Lower lobe of right lung (tissue), 2 donors: ENCODE results near the gene LDLR. TPM values are rescaled to one million over a fixed set of nuclear protein-coding genes. Genes with fewer than 3 reads are reported as not detected.
"Not testable (repeated sequence)": the region's sequence is repeated elsewhere in the genome, so short reads cannot be mapped to it uniquely, and the experiment has no call there.

Experiments used
- ATAC-seq, 2 donors: fragments of 200-7000 bp; cut with Tn5 transposase; one replicate each; pipeline ENCODE4 v1.9.1; 2020 to 2022; ENCODE audit warnings: mild to moderate bottlenecking in 2 of 2, moderate library complexity in 2 of 2
- DNase-seq: peaks from one replicate; pipeline ENCODE4 v3.0.0-alpha.2; 2020
- H3K27ac ChIP-seq: fragments of 200-600 bp; one replicate; pipeline ENCODE4 v1.8.0; 2022
- H3K27me3 ChIP-seq: fragments of 200-600 bp; one replicate; pipeline ENCODE4 v1.8.0; 2022; ENCODE audit warnings: low read depth
- H3K36me3 ChIP-seq: fragments of 200-600 bp; one replicate; pipeline ENCODE4 v1.8.0; 2022; ENCODE audit warnings: mild to moderate bottlenecking
- H3K4me1 ChIP-seq: fragments of 200-600 bp; one replicate; pipeline ENCODE4 v1.8.0; 2022
- H3K4me3 ChIP-seq: fragments of 200-600 bp; one replicate; pipeline ENCODE4 v1.8.0; 2022; ENCODE audit warnings: mild to moderate bottlenecking
- H3K9me3 ChIP-seq: fragments of 200-600 bp; one replicate; pipeline ENCODE4 v1.8.0; 2022
- CTCF ChIP-seq: fragments of 200-600 bp; IDR thresholded peaks from one replicate; pipeline ENCODE4 v1.8.0; 2022; ENCODE audit warnings: antibody characterized with exemption, mild to moderate bottlenecking
- intact Hi-C: fragments of 100-400 bp; cut with DNase I; formaldehyde crosslinking; loops from one replicate; pipeline ENCODE4 v1.11.0; 2022
- total RNA-seq: library from RNA; stranded (reverse); fragmentation: NEBNext Ultra II Directional; extraction: Animal tissue kit (Norgen Biotek cat#: 25700); gene quantifications from one replicate; pipeline ENCODE4 v1.2.1, GENCODE V29; 2021
- donor health status: DM: no; HTN: yes; CAD: no; lungs with severe emphysema.

LDLR gene
- total RNA-seq, 1 donor from 2014 or later = 147 TPM

GRCh38 chr19:11151181-11151580 is 61.9 kb downstream of the LDLR start:
- no peaks in the 10 kb centered on the region for H3K27me3 ChIP-seq
- H3K36me3 ChIP-seq = no peaks in the 10 kb centered on the region
- DNase-seq (no peak), ATAC-seq (no peak)
- intact Hi-C loops = no loop called here
- no peaks in the 10 kb centered on the region for H3K9me3 ChIP-seq
- peaks cover 19% of the 10 kb centered on the region for H3K4me1 ChIP-seq
- H3K27ac ChIP-seq = peak overlapping the region; percentile 62
- no peak overlapping the region for H3K4me3 ChIP-seq
- TF ChIP-seq CTCF = no peak

- peak; percentile 1 to 9 for ATAC-seq
- Histone ChIP-seq H3K27ac (peak overlapping the region; percentile 48), H3K27me3 (no peaks in the 10 kb centered on the region), H3K36me3 (no peaks in the 10 kb centered on the region), H3K4me3 (no peak overlapping the region), H3K9me3 (no peaks in the 10 kb centered on the region), H3K4me1 (peaks cover 29% of the 10 kb centered on the region)
- intact Hi-C loops = no loop called here
- no peak for TF ChIP-seq CTCF
- DNase-seq = no peak
Observed at GRCh38 chr19:11152318-11153062, 63.2 kb downstream of the LDLR start.

- DNase-seq = no peak
- intact Hi-C loops = no loop called here
- Histone ChIP-seq H3K9me3 (no peaks in the 10 kb centered on the region), H3K4me3 (no peak overlapping the region), H3K36me3 (no peaks in the 10 kb centered on the region), H3K27ac (no peak overlapping the region), H3K4me1 (peaks cover 50% of the 10 kb centered on the region), H3K27me3 (no peaks in the 10 kb centered on the region)
- no peak for ATAC-seq
- TF ChIP-seq CTCF = no peak
Observed at GRCh38 chr19:11154683-11155047, 65.4 kb downstream of the LDLR start.

GRCh38 chr19:11155373-11156120 is 66.3 kb downstream of the LDLR start, which contains the start of gene SPC24:
Gene SPC24, minus strand, starts transcription at chr19:11155782. Its CDS starts 6 bp downstream, at chr19:11155776.
- peak within 1 kb of the TSS; percentile 69 for H3K27ac ChIP-seq
- H3K9me3 ChIP-seq = peaks cover 1% of the 10 kb centered on the region
- ATAC-seq (peak; percentile 95 to 97), DNase-seq (peak; percentile 95)
- H3K4me1 ChIP-seq = peaks cover 57% of the 10 kb centered on the region
- H3K36me3 ChIP-seq = no peaks in the 10 kb centered on the region
- no peak for TF ChIP-seq CTCF
- H3K27me3 ChIP-seq = no peaks in the 10 kb centered on the region
- intact Hi-C loops = no loop called here
- H3K4me3 ChIP-seq = peak within 1 kb of the TSS; percentile 76

- no peak for ATAC-seq
- peaks cover 65% of the 10 kb centered on the region for H3K4me1 ChIP-seq
- no peaks in the 10 kb centered on the region for H3K27me3 ChIP-seq
- peaks cover 4% of the 10 kb centered on the region for H3K9me3 ChIP-seq
- no peak overlapping the region for H3K4me3 ChIP-seq
- no peak for DNase-seq
- H3K27ac ChIP-seq = peak overlapping the region; percentile 65
- intact Hi-C loops = no loop called here
- no peaks in the 10 kb centered on the region for H3K36me3 ChIP-seq
- TF ChIP-seq CTCF = no peak
Observed at GRCh38 chr19:11159598-11160439, 70.6 kb downstream of the LDLR start.

GRCh38 chr19:11160440-11160768 is 71.1 kb downstream of the LDLR start:
- H3K27me3 ChIP-seq, H3K36me3 ChIP-seq, H3K4me3 ChIP-seq, intact Hi-C loops, ATAC-seq, DNase-seq, H3K9me3 ChIP-seq: not testable (repeated sequence)
- H3K4me1 ChIP-seq = peaks cover 62% of the 10 kb centered on the region
- H3K27ac ChIP-seq = peak overlapping the region; percentile 65
